Caco-2 (cell line): ENCODE measurements around the gene PCMTD2. TPM values are rescaled to one million over a fixed set of nuclear protein-coding genes. Genes with fewer than 3 reads are reported as not detected.

ENCODE experiments used
- BruUV-seq: library from RNA; stranded (reverse); fragments of 400-500 nt; replicated peaks from 2 replicates; lab custom pipeline; 2021; lab: Mats Ljungman, UMichigan
- CTCF ChIA-PET: fragments of 300-600 bp; sonication (Branson Sonifier 250); formaldehyde crosslinking; loops from one replicate; lab custom pipeline; 2022; ENCODE audit warnings: antibody characterized with exemption; lab: Charles Lee
- POLR2A ChIA-PET: fragments of 300-600 bp; sonication (Branson Sonifier 250); formaldehyde crosslinking; loops from one replicate; lab custom pipeline; 2022; ENCODE audit warnings: antibody characterized with exemption; lab: Charles Lee
- DNase-seq, 2 experiments: peaks; one replicate each; pipeline versions ENCODE4 v3.0.0 to v3.0.0-alpha.2; 2020 to 2022
- H3K27me3 ChIP-seq: replicated peaks from 2 replicates; pipeline ENCODE4 v1.6.0; 2011; ENCODE audit warnings: low read length; ENCODE audit not compliant: control insufficient read depth, insufficient read depth
- H3K36me3 ChIP-seq: 2 replicates; pipeline ENCODE4 v1.5.1; 2011; ENCODE audit warnings: low read length; ENCODE audit not compliant: control insufficient read depth, insufficient read depth
- H3K4me1 ChIP-seq: fragments of 250-450 bp; sonication (Bioruptor Pico); 2 replicates; pipeline ENCODE4 v1.5.1; 2020; ENCODE audit warnings: mild to moderate bottlenecking
- H3K4me3 ChIP-seq: 2 replicates; pipeline ENCODE4 v1.5.1; 2011; ENCODE audit warnings: low read depth, mild to moderate bottlenecking, control low read depth, low read length
- H3K9me3 ChIP-seq: fragments of 250-450 bp; sonication (Bioruptor Pico); 2 replicates; pipeline ENCODE4 v1.5.1; 2020; ENCODE audit warnings: mild to moderate bottlenecking, moderate library complexity
- H3K27ac Mint-ChIP-seq: one replicate; pipeline ENCODE4 v1.8.0; 2022; ENCODE audit warnings: mixed read lengths; ENCODE audit not compliant: unreplicated experiment
- H3K27me3 Mint-ChIP-seq: one replicate; pipeline ENCODE4 v1.8.0; 2022; ENCODE audit warnings: mixed read lengths; ENCODE audit not compliant: insufficient read depth, unreplicated experiment
- H3K36me3 Mint-ChIP-seq: one replicate; pipeline ENCODE4 v1.8.0; 2022; ENCODE audit warnings: mild to moderate bottlenecking, mixed read lengths; ENCODE audit not compliant: insufficient read depth, unreplicated experiment
- H3K4me1 Mint-ChIP-seq: one replicate; pipeline ENCODE4 v1.8.0; 2022; ENCODE audit warnings: low read depth, mixed read lengths; ENCODE audit not compliant: unreplicated experiment
- H3K4me3 Mint-ChIP-seq: one replicate; pipeline ENCODE4 v1.8.0; 2022; ENCODE audit warnings: mild to moderate bottlenecking, moderate library complexity, mixed read lengths; ENCODE audit not compliant: unreplicated experiment
- H3K9me3 Mint-ChIP-seq: one replicate; pipeline ENCODE4 v1.8.0; 2022; ENCODE audit warnings: mixed read lengths; ENCODE audit not compliant: unreplicated experiment
- CTCF ChIP-seq, 2 experiments: fragments of 200-600 bp in 1 of 2; IDR thresholded peaks; 1 replicate in 1 of 2; 2 replicates in 1 of 2; pipeline versions ENCODE4 v1.5.1 to v1.8.0; 2011 to 2022; ENCODE audit warnings: antibody characterized with exemption in 1 of 2, control low read depth in 1 of 2, inconsistent platforms in 1 of 2, low read depth in 1 of 2, low read length in 1 of 2, mild to moderate bottlenecking in 1 of 2, moderate library complexity in 1 of 2; ENCODE audit not compliant: insufficient read depth in 1 of 2, severe bottlenecking in 1 of 2, unreplicated experiment in 1 of 2
- intact Hi-C: fragments of 100-400 bp; cut with micrococcal nuclease; formaldehyde crosslinking; loops from one replicate; pipeline ENCODE4 v1.10.0; 2022; ENCODE audit not compliant: unreplicated experiment
- total RNA-seq: library from RNA; stranded (reverse); gene quantifications from 2 replicates; pipeline ENCODE4 v1.2.3, GENCODE V29; 2022

The PCMTD2 gene
- total RNA-seq, 1 experiment from 2014 or later, result 101 TPM

GRCh38 chr20:64211874-64212658, 43.5 kb upstream of the PCMTD2 start:
- CTCF ChIA-PET, result interaction anchor here (0.6 to 1.8 kb wide), 3 partner anchors 11 to 110 kb away, joined by 3 to 6 read pairs (median 5); no protein-coding TSS in a partner anchor
- Mint-ChIP-seq H3K27me3 (peaks cover 18% of the 10 kb centered on the region), H3K9me3 (no peaks in the 10 kb centered on the region), H3K4me3 (no peak overlapping the region), H3K4me1 (peaks cover 6% of the 10 kb centered on the region), H3K27ac (no peak overlapping the region), H3K36me3 (no peaks in the 10 kb centered on the region)
- no TSS peak for BruUV-seq
- no peak for DNase-seq
- Histone ChIP-seq H3K4me3 (no peak overlapping the region), H3K36me3 (no peaks in the 10 kb centered on the region), H3K4me1 (no peaks in the 10 kb centered on the region), H3K9me3 (no peaks in the 10 kb centered on the region), H3K27me3 (no peaks in the 10 kb centered on the region)
- POLR2A ChIA-PET, result no interaction called here
- intact Hi-C loops, result no loop called here
- no peak for TF ChIP-seq CTCF (IDR thresholded peaks at IDR 0.05; ENCODE audit: insufficient read depth in 1 of 2, low read depth in 1 of 2, low read length in 1 of 2, severe bottlenecking in 1 of 2, unreplicated experiment in 1 of 2)

- H3K36me3 Mint-ChIP-seq, result no peaks in the 10 kb centered on the region
- no peak overlapping the region for H3K4me3 Mint-ChIP-seq
- no TSS peak for BruUV-seq
- H3K9me3 Mint-ChIP-seq, result no peaks in the 10 kb centered on the region
- DNase-seq, result no peak
- Histone ChIP-seq H3K36me3 (no peaks in the 10 kb centered on the region), H3K9me3 (no peaks in the 10 kb centered on the region), H3K27me3 (no peaks in the 10 kb centered on the region), H3K4me3 (no peak overlapping the region), H3K4me1 (no peaks in the 10 kb centered on the region)
- CTCF ChIA-PET, result interaction anchor here (0.6 to 1.8 kb wide), 3 partner anchors 11 to 111 kb away, joined by 3 to 6 read pairs (median 5); no protein-coding TSS in a partner anchor
- no peak for TF ChIP-seq CTCF (IDR thresholded peaks at IDR 0.05; ENCODE audit: insufficient read depth in 1 of 2, low read depth in 1 of 2, low read length in 1 of 2, severe bottlenecking in 1 of 2, unreplicated experiment in 1 of 2)
- H3K4me1 Mint-ChIP-seq, result peaks cover 6% of the 10 kb centered on the region
- POLR2A ChIA-PET, result no interaction called here
- intact Hi-C loops, result no loop called here
- peaks cover 16% of the 10 kb centered on the region for H3K27me3 Mint-ChIP-seq
- no peak overlapping the region for H3K27ac Mint-ChIP-seq
Observed at GRCh38 chr20:64212755-64213154, 42.8 kb upstream of the PCMTD2 start.

- H3K27me3 ChIP-seq, result no peaks in the 10 kb centered on the region
- H3K27ac Mint-ChIP-seq, result no peak overlapping the region
- no peaks in the 10 kb centered on the region for H3K9me3 Mint-ChIP-seq
- BruUV-seq, result no TSS peak
- no peaks in the 10 kb centered on the region for H3K36me3 ChIP-seq
- H3K27me3 Mint-ChIP-seq, result peaks cover 19% of the 10 kb centered on the region
- no peak for DNase-seq
- ChIA-PET POLR2A (no interaction called here), CTCF (interaction anchor here (0.6 kb wide), 1 partner anchor 706 kb away, joined by 5 read pairs; no protein-coding TSS in a partner anchor)
- no peak for TF ChIP-seq CTCF (IDR thresholded peaks at IDR 0.05; ENCODE audit: insufficient read depth in 1 of 2, low read depth in 1 of 2, low read length in 1 of 2, severe bottlenecking in 1 of 2, unreplicated experiment in 1 of 2)
- no peak overlapping the region for H3K4me3 ChIP-seq
- H3K9me3 ChIP-seq, result no peaks in the 10 kb centered on the region
- no peaks in the 10 kb centered on the region for H3K36me3 Mint-ChIP-seq
- no peaks in the 10 kb centered on the region for H3K4me1 ChIP-seq
- intact Hi-C loops, result no loop called here
- H3K4me1 Mint-ChIP-seq, result peaks cover 6% of the 10 kb centered on the region
- H3K4me3 Mint-ChIP-seq, result no peak overlapping the region
Observed at GRCh38 chr20:64214113-64214512, 41.4 kb upstream of the PCMTD2 start.
